Esophagus muscularis mucosa (tissue), 4 donors: ENCODE results near the gene HDAC4. TPM values are rescaled to one million over a fixed set of nuclear protein-coding genes. Genes with fewer than 3 reads are reported as not detected.
A peak's percentile ranks its signal among the peaks of the same experiment; 100 is the strongest.

Experiments used
- DNase-seq: peaks from one replicate; pipeline ENCODE4 v3.0.0-alpha.2; 2017; ENCODE audit errors: extremely low spot score
- H3K27ac ChIP-seq, 4 donors: fragments of 200-600 bp; sonication (generic); replicated peaks in 1 of 4; 1 replicate in 3 of 4; 2 replicates in 1 of 4; pipeline ENCODE4 v1.5.1; 2016 to 2019; ENCODE audit warnings: mild to moderate bottlenecking in 1 of 4
- H3K27me3 ChIP-seq, 4 donors: fragments of 200-600 bp; sonication (generic); one replicate each; pipeline versions ENCODE4 v1.5.1 to v1.6.0; 2016 to 2019
- H3K36me3 ChIP-seq, 4 donors: fragments of 200-600 bp; sonication (generic); one replicate each; pipeline ENCODE4 v1.5.1; 2016 to 2019
- H3K4me1 ChIP-seq, 4 donors: fragments of 200-600 bp; sonication (generic); one replicate each; pipeline ENCODE4 v1.5.1; 2016 to 2019
- H3K4me3 ChIP-seq, 4 donors: fragments of 200-600 bp; sonication (generic); 1 replicate in 2 of 4; 2 replicates in 2 of 4; pipeline ENCODE4 v1.5.1; 2016 to 2019; ENCODE audit warnings: mild to moderate bottlenecking in 4 of 4, moderate library complexity in 1 of 4
- H3K9me3 ChIP-seq, 4 donors: fragments of 200-600 bp; sonication (generic); 1 replicate in 3 of 4; 2 replicates in 1 of 4; pipeline ENCODE4 v1.5.1; 2016 to 2019
- EP300 ChIP-seq: sonication (generic); formaldehyde crosslinking; IDR thresholded peaks from one replicate; pipeline ENCODE4 v1.6.1; 2017; ENCODE audit warnings: antibody characterized with exemption
- POLR2A ChIP-seq: fragments of 450-650 bp; IDR thresholded peaks from one replicate; pipeline ENCODE4 v1.6.1; 2017; ENCODE audit warnings: antibody characterized with exemption, moderate library complexity, mild to moderate bottlenecking, low read depth
- POLR2AphosphoS5 ChIP-seq, 2 donors: sonication (generic); formaldehyde crosslinking; IDR thresholded peaks; one replicate each; pipeline ENCODE4 v1.6.1; 2017; ENCODE audit warnings: antibody characterized with exemption in 2 of 2
- WGBS: methylation state at CpG from one replicate; pipeline ENCODE4 v1.1.5; 2018; 5-methylcytosine and 5-hydroxymethylcytosine counted together
- intact Hi-C: fragments of 100-400 bp; cut with DNase I; formaldehyde crosslinking; loops from one replicate; pipeline ENCODE4 v1.15.1; 2023
- total RNA-seq, 4 donors: library from RNA; depleted of rRNA; stranded (reverse); fragments of >200 nt; gene quantifications; one replicate each; pipeline versions ENCODE4 v1.1.0 to v1.2.1, GENCODE V29; 2016
- TF ChIP-seq, protein P1 (sequence below), 3 experiments: fragments of 200-600 bp in 2 of 3; fragments of 450-650 bp in 1 of 3; sonication (generic) in 2 of 3; IDR thresholded peaks; one replicate each; pipeline ENCODE4 v1.5.1; 2017 to 2019; ENCODE audit warnings: antibody characterized with exemption in 3 of 3, mild to moderate bottlenecking in 2 of 3, moderate library complexity in 1 of 3

Gene HDAC4
- total RNA-seq, 4 donors from 2014 or later, result 59.4 to 119 (median 76.1) TPM

DNA sequence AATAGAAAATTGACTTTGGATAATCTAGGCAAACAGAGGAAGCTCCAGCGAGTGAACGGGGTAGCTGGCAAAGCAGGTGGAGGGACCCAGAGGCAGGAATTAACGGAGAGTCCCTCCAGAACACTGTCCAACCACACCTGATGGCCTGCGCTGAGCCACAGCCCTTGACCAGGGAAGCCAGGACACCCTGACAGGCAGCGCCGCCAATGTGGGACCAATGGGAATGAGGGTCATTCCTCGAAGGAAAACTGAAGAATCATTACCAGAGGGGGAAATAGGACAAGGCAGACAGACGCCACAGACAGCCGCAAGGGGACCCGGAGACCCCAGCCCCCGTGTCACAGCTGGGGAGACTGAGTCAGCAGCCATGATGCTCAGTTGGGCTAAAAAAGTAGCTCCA, 40.8 kb downstream of the HDAC4 start:
- no peaks in the 10 kb centered on the region for H3K27me3 ChIP-seq
- no peaks in the 10 kb centered on the region for H3K9me3 ChIP-seq
- H3K27ac ChIP-seq, result peak overlapping the region in 2 of 4 donors; percentile 7 to 45
- no peak for DNase-seq
- no peak overlapping the region for H3K4me3 ChIP-seq
- H3K36me3 ChIP-seq, result no peaks in the 10 kb centered on the region
- TF ChIP-seq POLR2AphosphoS5 (IDR thresholded peaks at IDR 0.05) (no peak), EP300 (no peak)
- WGBS, result 92% methylated on average over 11 of the region's 11 CpGs
- intact Hi-C loops, result loop anchor here (5.0 kb wide), 1 partner anchor 37 kb away; no protein-coding TSS in a partner anchor
- H3K4me1 ChIP-seq, result peaks cover 31 to 80% (median 71%) of the 10 kb centered on the region in 4 donors

DNA sequence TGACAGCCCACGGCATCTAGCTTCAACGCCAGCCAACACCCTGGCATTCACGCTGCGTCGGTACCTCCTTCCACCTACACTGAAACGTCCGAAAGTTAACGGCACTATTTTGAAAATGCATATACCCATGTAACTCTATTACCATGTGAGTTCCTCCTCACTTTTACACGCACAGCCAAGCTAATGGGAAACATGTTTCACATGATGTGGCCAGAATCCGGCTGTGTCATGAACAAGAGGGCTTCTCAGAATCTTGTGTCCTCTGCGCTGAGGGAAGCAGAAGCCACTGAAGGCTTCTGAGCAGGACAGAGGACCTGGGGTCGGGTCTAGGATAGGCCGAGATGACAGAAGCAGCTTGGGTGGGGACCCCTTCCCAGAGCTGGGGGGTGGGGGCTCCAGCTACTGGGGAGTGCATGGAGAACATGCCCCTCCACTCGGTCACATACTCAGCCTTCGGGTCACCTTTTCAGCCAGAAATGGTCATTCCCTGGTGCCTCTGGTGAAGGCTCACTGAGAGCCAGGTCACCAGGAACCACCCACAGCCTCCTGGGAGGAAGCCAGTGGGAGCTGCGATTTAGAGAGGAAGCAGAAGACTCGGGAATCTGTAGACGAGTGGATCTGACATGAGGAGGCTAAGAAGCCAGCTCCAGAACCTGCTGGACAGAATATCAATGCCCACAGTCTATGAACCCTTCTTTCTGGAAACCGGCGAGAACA, 41.5 kb downstream of the HDAC4 start:
- no peaks in the 10 kb centered on the region for H3K9me3 ChIP-seq
- TF ChIP-seq EP300 (no peak), POLR2AphosphoS5 (IDR thresholded peaks at IDR 0.05) (no peak), POLR2A (no peak)
- TF ChIP-seq, protein P1, sequence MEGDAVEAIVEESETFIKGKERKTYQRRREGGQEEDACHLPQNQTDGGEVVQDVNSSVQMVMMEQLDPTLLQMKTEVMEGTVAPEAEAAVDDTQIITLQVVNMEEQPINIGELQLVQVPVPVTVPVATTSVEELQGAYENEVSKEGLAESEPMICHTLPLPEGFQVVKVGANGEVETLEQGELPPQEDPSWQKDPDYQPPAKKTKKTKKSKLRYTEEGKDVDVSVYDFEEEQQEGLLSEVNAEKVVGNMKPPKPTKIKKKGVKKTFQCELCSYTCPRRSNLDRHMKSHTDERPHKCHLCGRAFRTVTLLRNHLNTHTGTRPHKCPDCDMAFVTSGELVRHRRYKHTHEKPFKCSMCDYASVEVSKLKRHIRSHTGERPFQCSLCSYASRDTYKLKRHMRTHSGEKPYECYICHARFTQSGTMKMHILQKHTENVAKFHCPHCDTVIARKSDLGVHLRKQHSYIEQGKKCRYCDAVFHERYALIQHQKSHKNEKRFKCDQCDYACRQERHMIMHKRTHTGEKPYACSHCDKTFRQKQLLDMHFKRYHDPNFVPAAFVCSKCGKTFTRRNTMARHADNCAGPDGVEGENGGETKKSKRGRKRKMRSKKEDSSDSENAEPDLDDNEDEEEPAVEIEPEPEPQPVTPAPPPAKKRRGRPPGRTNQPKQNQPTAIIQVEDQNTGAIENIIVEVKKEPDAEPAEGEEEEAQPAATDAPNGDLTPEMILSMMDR (IDR thresholded peaks at IDR 0.05), result no peak
- no peaks in the 10 kb centered on the region for H3K36me3 ChIP-seq
- no peaks in the 10 kb centered on the region for H3K27me3 ChIP-seq
- peak overlapping the region in 3 of 4 donors; percentile 7 to 45 (median 26) for H3K27ac ChIP-seq
- H3K4me1 ChIP-seq, result peaks cover 33 to 80% (median 71%) of the 10 kb centered on the region in 4 donors
- no peak overlapping the region for H3K4me3 ChIP-seq
- intact Hi-C loops, result no loop called here
- WGBS, result 85% methylated on average over 17 of the region's 20 CpGs
- no peak for DNase-seq

DNA sequence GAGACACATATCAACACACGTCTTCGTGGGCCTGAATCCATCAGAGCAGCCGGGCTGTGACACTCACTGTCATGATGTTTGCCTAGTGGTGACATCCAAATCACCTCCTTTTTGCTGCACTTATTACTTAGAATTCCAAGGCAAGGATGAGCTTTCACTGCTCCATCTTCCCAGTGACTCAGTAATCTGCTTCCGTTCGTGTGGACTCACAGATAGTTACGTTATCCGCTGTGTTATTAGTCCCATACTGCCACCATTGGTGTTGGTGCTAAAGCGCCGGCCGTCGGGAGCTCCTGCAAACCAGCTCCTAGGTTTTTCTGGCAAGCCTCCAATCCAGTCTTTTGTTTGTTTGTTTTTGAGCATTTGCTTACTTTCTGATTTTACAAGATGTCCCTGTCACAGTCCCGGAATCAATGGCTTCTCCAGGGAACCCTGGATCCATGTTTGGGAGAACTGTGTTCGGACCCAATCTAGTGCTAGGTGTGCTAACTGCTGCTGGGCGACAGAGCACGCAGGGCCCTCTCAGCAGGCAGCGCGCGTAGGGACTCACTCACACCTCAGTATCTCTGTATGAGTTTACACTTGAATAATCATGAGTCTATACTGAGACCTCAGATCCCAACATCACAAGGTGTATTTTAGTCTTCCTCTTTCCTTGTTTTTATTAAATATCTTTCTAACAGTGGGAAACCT, 42.6 kb downstream of the HDAC4 start:
- no peak for DNase-seq
- no peaks in the 10 kb centered on the region for H3K9me3 ChIP-seq
- 91% methylated on average over 18 of the region's 18 CpGs for WGBS
- peak overlapping the region in 2 of 4 donors; percentile 7 for H3K27ac ChIP-seq
- H3K4me1 ChIP-seq, result peaks cover 38 to 83% (median 70%) of the 10 kb centered on the region in 4 donors
- TF ChIP-seq POLR2A, result no peak
- TF ChIP-seq, protein P1 (IDR thresholded peaks at IDR 0.05), result no peak
- no peak for TF ChIP-seq POLR2AphosphoS5 (IDR thresholded peaks at IDR 0.05)
- TF ChIP-seq EP300, result no peak
- intact Hi-C loops, result no loop called here
- no peaks in the 10 kb centered on the region for H3K36me3 ChIP-seq
- H3K27me3 ChIP-seq, result no peaks in the 10 kb centered on the region
- no peak overlapping the region for H3K4me3 ChIP-seq

DNA sequence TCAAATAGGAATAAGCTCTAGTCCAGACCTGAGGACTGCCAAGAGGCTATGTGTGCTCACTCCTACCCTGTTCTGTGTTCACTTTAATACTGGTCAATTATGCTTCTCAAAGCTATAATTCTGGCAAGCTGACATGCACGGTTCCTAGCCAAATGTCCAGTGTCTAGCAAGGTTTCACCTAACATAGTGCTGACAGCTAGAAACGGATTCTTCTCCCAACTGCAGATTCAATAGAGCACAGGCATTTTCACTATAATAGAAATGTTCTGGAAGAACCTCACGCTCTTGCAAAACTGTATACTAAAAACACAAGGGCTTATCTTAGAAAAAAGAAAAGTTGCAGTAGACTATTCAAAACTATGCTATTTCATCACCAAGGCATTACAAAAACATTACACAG, 45.1 kb downstream of the HDAC4 start:
- DNase-seq, result no peak
- 31% methylated on average over 3 of the region's 3 CpGs for WGBS
- intact Hi-C loops, result no loop called here
- Histone ChIP-seq H3K27me3 (no peaks in the 10 kb centered on the region), H3K4me1 (peaks cover 30 to 65% (median 60%) of the 10 kb centered on the region in 4 donors), H3K4me3 (no peak overlapping the region), H3K9me3 (no peaks in the 10 kb centered on the region), H3K27ac (peak overlapping the region; percentile 77 to 80 (median 77)), H3K36me3 (peaks cover 4 to 18% (median 12%) of the 10 kb centered on the region in 4 donors)
- TF ChIP-seq POLR2A, result no peak
- TF ChIP-seq POLR2AphosphoS5 (IDR thresholded peaks at IDR 0.05), result no peak
- TF ChIP-seq, protein P1 (IDR thresholded peaks at IDR 0.05), result no peak

DNA sequence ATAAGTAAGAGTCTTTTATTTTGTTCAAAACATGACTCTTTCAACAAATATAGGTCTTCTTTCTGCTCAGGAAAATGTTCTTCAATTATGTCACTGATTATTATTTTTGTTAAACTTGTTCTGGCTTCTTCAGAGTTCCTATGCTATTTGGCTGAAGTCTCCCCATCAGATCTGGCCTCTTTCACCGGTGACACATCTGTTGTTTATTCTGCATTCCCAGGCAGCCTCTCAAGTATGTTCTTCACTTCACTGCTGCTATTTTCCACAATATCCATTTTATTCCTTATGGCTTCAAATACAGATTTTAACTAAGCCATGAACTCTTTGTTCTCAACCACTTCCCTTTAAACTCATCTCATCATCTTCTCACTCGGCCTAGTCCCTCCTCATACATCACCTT, 45.7 kb downstream of the HDAC4 start:
- TF ChIP-seq EP300 (no peak), POLR2AphosphoS5 (IDR thresholded peaks at IDR 0.05) (peak; percentile 38 to 50)
- WGBS, result 41% methylated on average over 2 of the region's 2 CpGs
- no peak for DNase-seq
- no peaks in the 10 kb centered on the region for H3K9me3 ChIP-seq
- H3K27me3 ChIP-seq, result no peaks in the 10 kb centered on the region
- H3K27ac ChIP-seq, result peak overlapping the region; percentile 77 to 80 (median 77)
- peaks cover 24 to 65% (median 60%) of the 10 kb centered on the region in 4 donors for H3K4me1 ChIP-seq
- H3K4me3 ChIP-seq, result no peak overlapping the region
- intact Hi-C loops, result no loop called here
- peaks cover 4 to 22% (median 12%) of the 10 kb centered on the region in 4 donors for H3K36me3 ChIP-seq
